Nucleus accumbens (tissue), 56 donors: ENCODE measurements around the gene NAPG.
"Not testable (repeated sequence)": the region's sequence is repeated elsewhere in the genome, so short reads cannot be mapped to it uniquely, and the experiment has no call there.

Experiments used
- DNase-seq, 56 donors: peaks; one replicate each; lab custom pipeline; 2025; lab: John Stamatoyannopoulos, UW

The NAPG gene

GRCh38 chr18:10574412-10574811, 48.6 kb downstream of the NAPG start:
- not testable (repeated sequence) for DNase-seq

- DNase-seq = not testable (repeated sequence)
Measured at GRCh38 chr18:10577842-10578572, 52.2 kb downstream of the NAPG start.

- DNase-seq = not testable (repeated sequence)
Measured at GRCh38 chr18:10578573-10578899, 52.7 kb downstream of the NAPG start.

- no peak for DNase-seq
Measured at GRCh38 chr18:10579079-10579867, 53.4 kb downstream of the NAPG start.

GRCh38 chr18:10580215-10580614, 54.4 kb downstream of the NAPG start:
- no peak for DNase-seq

- DNase-seq = no peak
Measured at GRCh38 chr18:10585260-10585659, 59.4 kb downstream of the NAPG start.

- DNase-seq = no peak
Measured at GRCh38 chr18:10588975-10589374, 63.1 kb downstream of the NAPG start.

- DNase-seq = no peak
Measured at GRCh38 chr18:10590412-10590811, 64.6 kb downstream of the NAPG start.

GRCh38 chr18:10591896-10592295, 66.1 kb downstream of the NAPG start:
- no peak for DNase-seq

GRCh38 chr18:10593366-10594022, 67.7 kb downstream of the NAPG start:
- DNase-seq = not testable (repeated sequence)

- DNase-seq = not testable (repeated sequence)
Measured at GRCh38 chr18:10595917-10596316, 70.1 kb downstream of the NAPG start.

- not testable (repeated sequence) for DNase-seq
Measured at GRCh38 chr18:10597695-10598094, 71.9 kb downstream of the NAPG start.

GRCh38 chr18:10600701-10601100, 74.9 kb downstream of the NAPG start:
- not testable (repeated sequence) for DNase-seq
